Right lobe of liver (tissue), 6 donors: Measurements from ENCODE around the gene HOXC10. TPM values are rescaled to one million over a fixed set of nuclear protein-coding genes. Genes with fewer than 3 reads are reported as not detected.

Source experiments
- ATAC-seq, 4 donors: fragments of 200-7000 bp; cut with Tn5 transposase; one replicate each; pipeline ENCODE4 v1.9.1; 2020; ENCODE audit warnings: mild to moderate bottlenecking in 4 of 4, moderate library complexity in 4 of 4
- DNase-seq, 3 donors: peaks; one replicate each; pipeline ENCODE4 v3.0.0-alpha.2; 2020
- H3K27ac ChIP-seq, 3 donors: fragments of 200-600 bp; one replicate each; pipeline ENCODE4 v1.8.0; 2022
- H3K27me3 ChIP-seq, 2 donors: fragments of 200-600 bp; one replicate each; pipeline ENCODE4 v1.8.0; 2022
- H3K36me3 ChIP-seq, 4 donors: fragments of 200-600 bp; sonication (generic) in 1 of 4; one replicate each; pipeline versions ENCODE4 v1.5.1 to v1.8.0; 2017 to 2022; ENCODE audit warnings: control low read depth in 1 of 4
- H3K4me1 ChIP-seq, 4 donors: fragments of 200-600 bp; sonication (generic) in 1 of 4; one replicate each; pipeline versions ENCODE4 v1.5.1 to v1.8.0; 2017 to 2022; ENCODE audit warnings: control low read depth in 1 of 4
- H3K4me3 ChIP-seq, 3 donors: fragments of 200-600 bp; one replicate each; pipeline ENCODE4 v1.8.0; 2022
- H3K9me3 ChIP-seq, 4 donors: fragments of 200-600 bp; sonication (generic) in 1 of 4; one replicate each; pipeline versions ENCODE4 v1.5.1 to v1.8.0; 2017 to 2022; ENCODE audit warnings: control low read depth in 1 of 4
- POLR2A ChIP-seq: fragments of 450-650 bp; IDR thresholded peaks from one replicate; pipeline ENCODE4 v1.6.1; 2017; ENCODE audit warnings: antibody characterized with exemption, mild to moderate bottlenecking
- WGBS: methylation state at CpG from one replicate; pipeline ENCODE4 v1.1.6; 2018; ENCODE audit warnings: low coverage, low lambda C conversion rate; ENCODE audit not compliant: insufficient coverage; ENCODE audit errors: missing lambda C conversion rate; 5-methylcytosine and 5-hydroxymethylcytosine counted together
- intact Hi-C, 2 donors: fragments of 100-400 bp; cut with DNase I; formaldehyde crosslinking; loops; one replicate each; pipeline versions ENCODE4 v1.11.2 to v1.14.1; 2022
- total RNA-seq, 6 experiments: library from RNA; depleted of rRNA in 2 of 6; stranded (reverse); fragments of >200 nt in 2 of 6; fragmentation: NEBNext Ultra II Directional in 3 of 6; extraction: Animal tissue kit (Norgen Biotek cat#: 25700) in 3 of 6; gene quantifications; one replicate each; pipeline versions ENCODE4 v1.1.0 to v1.2.4, GENCODE V29; 2016 to 2023
- TF ChIP-seq, protein P1 (sequence below), 4 donors: fragments of 200-600 bp in 3 of 4; fragments of 450-650 bp in 1 of 4; IDR thresholded peaks; one replicate each; pipeline versions ENCODE4 v1.5.1 to v1.8.0; 2016 to 2022; ENCODE audit warnings: antibody characterized with exemption in 4 of 4, mild to moderate bottlenecking in 2 of 4
- donor health status: DM: no; HTN: yes; CAD: no.
- donor health status: DM: no; HTN: no; CAD: no.
- donor health status: DM: no; HTN: no; CAD: no.
- donor health status: DM: no; HTN: yes; CAD: no.
- donor health status: DM: no; HTN: yes; CAD: no.

Gene HOXC10
- total RNA-seq, 6 experiments from 2014 or later: not detected

DNA sequence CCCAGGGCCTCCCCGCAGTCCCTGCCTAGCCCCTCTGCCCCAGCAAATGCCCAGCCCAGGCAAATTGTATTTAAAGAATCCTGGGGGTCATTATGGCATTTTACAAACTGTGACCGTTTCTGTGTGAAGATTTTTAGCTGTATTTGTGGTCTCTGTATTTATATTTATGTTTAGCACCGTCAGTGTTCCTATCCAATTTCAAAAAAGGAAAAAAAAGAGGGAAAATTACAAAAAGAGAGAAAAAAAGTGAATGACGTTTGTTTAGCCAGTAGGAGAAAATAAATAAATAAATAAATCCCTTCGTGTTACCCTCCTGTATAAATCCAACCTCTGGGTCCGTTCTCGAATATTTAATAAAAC lies 45.5 kb downstream of the HOXC10 start:
- no peak for ATAC-seq
- Histone ChIP-seq H3K36me3 (no peaks in the 10 kb centered on the region), H3K9me3 (no peaks in the 10 kb centered on the region), H3K27ac (no peak overlapping the region), H3K27me3 (peaks cover 20 to 74% of the 10 kb centered on the region in 2 donors), H3K4me3 (no peak overlapping the region), H3K4me1 (peaks cover 0 to 5% (median 0%) of the 10 kb centered on the region in 4 donors)
- WGBS: 34% methylated on average over 6 of the region's 7 CpGs
- intact Hi-C loops: loop anchor here in 1 of 2 donors (10.0 kb wide), 1 partner anchor 174 kb away; no protein-coding TSS in a partner anchor
- TF ChIP-seq, protein P1, sequence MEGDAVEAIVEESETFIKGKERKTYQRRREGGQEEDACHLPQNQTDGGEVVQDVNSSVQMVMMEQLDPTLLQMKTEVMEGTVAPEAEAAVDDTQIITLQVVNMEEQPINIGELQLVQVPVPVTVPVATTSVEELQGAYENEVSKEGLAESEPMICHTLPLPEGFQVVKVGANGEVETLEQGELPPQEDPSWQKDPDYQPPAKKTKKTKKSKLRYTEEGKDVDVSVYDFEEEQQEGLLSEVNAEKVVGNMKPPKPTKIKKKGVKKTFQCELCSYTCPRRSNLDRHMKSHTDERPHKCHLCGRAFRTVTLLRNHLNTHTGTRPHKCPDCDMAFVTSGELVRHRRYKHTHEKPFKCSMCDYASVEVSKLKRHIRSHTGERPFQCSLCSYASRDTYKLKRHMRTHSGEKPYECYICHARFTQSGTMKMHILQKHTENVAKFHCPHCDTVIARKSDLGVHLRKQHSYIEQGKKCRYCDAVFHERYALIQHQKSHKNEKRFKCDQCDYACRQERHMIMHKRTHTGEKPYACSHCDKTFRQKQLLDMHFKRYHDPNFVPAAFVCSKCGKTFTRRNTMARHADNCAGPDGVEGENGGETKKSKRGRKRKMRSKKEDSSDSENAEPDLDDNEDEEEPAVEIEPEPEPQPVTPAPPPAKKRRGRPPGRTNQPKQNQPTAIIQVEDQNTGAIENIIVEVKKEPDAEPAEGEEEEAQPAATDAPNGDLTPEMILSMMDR (IDR thresholded peaks at IDR 0.05): no peak
- TF ChIP-seq POLR2A: no peak
- DNase-seq: no peak

DNA sequence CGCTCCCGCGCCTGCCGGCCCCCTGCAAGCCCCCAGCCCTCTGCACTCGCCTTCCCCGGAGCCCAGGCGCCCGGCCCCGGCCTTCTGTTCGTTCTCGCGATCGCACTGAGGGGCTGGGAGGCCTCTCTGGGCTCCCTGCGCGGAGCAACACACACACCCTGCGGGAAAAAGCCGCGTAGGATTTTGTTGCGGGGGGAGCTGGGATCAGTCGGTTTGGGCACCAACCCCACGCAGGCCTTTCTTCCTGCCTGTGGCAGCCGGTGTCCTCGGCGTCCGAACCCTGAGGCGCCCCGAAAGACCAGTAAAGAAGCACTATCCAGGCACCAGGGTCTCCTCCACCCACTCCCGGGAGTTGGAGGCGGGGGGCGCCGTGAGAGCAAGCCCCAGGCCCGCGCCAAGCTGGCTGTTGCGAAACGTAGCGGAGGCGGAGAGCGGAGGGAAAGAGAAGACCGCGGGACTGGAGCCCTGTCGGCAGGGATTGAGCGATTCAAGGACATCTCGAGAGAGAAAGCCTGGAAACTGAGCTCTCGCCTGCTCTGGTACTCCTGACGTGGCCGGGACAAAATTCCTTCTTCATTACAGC lies 46.0 kb downstream of the HOXC10 start:
- H3K4me3 ChIP-seq: no peak overlapping the region
- ATAC-seq: no peak

DNA sequence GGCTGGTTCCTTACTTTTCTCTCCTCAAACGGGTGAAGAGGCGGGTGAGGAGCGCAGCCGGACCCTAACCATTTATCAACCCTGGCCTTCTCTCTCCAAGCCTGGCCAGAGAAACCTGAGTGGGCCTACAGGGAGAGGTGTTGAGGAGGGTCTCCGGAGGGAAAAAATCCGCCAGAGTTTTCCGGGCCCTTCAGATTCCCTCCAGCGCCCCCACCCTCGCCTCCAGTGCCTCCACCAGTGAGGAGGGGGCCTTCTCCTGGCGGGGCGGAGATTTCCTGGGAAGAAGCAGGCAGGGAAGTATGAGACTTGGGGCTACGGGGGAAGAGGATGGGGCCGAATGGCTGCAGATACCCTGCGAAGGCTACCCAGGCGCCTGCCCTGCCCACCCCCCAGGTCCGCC lies 46.5 kb downstream of the HOXC10 start:
- DNase-seq (no peak), ATAC-seq (no peak)
- no peak overlapping the region for H3K27ac ChIP-seq
- H3K4me1 ChIP-seq: peaks cover 0 to 5% (median 0%) of the 10 kb centered on the region in 4 donors
- TF ChIP-seq, protein P1 (IDR thresholded peaks at IDR 0.05): no peak
- no peak for TF ChIP-seq POLR2A
- 18% methylated on average over 10 of the region's 16 CpGs for WGBS
- no peaks in the 10 kb centered on the region for H3K36me3 ChIP-seq
- intact Hi-C loops: loop anchor here in 1 of 2 donors (10.0 kb wide), 1 partner anchor 173 kb away; no protein-coding TSS in a partner anchor
- no peak overlapping the region for H3K4me3 ChIP-seq
- peaks cover 16 to 65% of the 10 kb centered on the region in 2 donors for H3K27me3 ChIP-seq
- no peaks in the 10 kb centered on the region for H3K9me3 ChIP-seq

More for the DNA sequence above, 46.0 kb downstream of the HOXC10 start:
- TF ChIP-seq POLR2A: no peak
- TF ChIP-seq, protein P1 (IDR thresholded peaks at IDR 0.05): no peak
- H3K36me3 ChIP-seq: no peaks in the 10 kb centered on the region
- 0% methylated on average over 3 of the region's 46 CpGs for WGBS
- peaks cover 0 to 5% (median 0%) of the 10 kb centered on the region in 4 donors for H3K4me1 ChIP-seq
- peak in 1 of 3 donors; percentile 45 for DNase-seq
- peaks cover 16 to 70% of the 10 kb centered on the region in 2 donors for H3K27me3 ChIP-seq
- intact Hi-C loops: loop anchor here in 1 of 2 donors (10.0 kb wide), 1 partner anchor 174 kb away; no protein-coding TSS in a partner anchor
- H3K9me3 ChIP-seq: no peaks in the 10 kb centered on the region
- H3K27ac ChIP-seq: no peak overlapping the region

DNA sequence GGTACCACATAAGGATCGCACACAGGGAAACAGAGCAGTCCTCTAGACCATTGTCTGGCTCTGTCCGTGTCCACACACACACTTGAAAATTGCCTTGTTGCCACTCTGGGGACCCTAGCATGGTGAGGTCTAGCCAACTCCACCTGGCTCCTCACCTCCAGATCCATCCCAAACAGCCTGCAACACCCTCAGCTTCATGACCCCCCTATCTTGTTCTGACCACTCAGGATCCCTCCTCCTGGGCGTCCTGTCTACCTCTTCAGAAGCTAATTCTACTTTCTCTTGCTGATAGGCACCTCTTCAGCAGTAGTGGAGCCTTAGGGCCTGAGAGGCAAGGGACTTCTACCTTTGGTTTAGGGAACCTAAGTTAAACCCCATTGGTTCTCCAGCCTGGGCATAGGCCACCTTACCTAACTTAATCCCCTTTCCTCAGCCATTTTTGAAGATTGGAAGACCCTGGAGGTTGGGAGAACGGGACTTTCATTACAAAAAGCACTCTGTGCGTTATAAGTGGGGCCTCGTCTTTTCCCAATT lies 47.2 kb downstream of the HOXC10 start:
- intact Hi-C loops: loop anchor here in 1 of 2 donors (10.0 kb wide), 1 partner anchor 173 kb away; no protein-coding TSS in a partner anchor
- TF ChIP-seq POLR2A: no peak
- TF ChIP-seq, protein P1 (IDR thresholded peaks at IDR 0.05): no peak
- H3K9me3 ChIP-seq: no peaks in the 10 kb centered on the region
- H3K4me1 ChIP-seq: peaks cover 0 to 5% (median 0%) of the 10 kb centered on the region in 4 donors
- no peak overlapping the region for H3K27ac ChIP-seq
- peaks cover 14 to 59% of the 10 kb centered on the region in 2 donors for H3K27me3 ChIP-seq
- 25% methylated on average over 6 of the region's 6 CpGs for WGBS
- DNase-seq (no peak), ATAC-seq (no peak)
- H3K4me3 ChIP-seq: no peak overlapping the region
- no peaks in the 10 kb centered on the region for H3K36me3 ChIP-seq
